ENCODE data around the gene DNAH17. TPM values are rescaled to one million over a fixed set of nuclear protein-coding genes. Genes with fewer than 3 reads are reported as not detected.

DNAH17 gene
- total and polyA plus RNA-seq, 2 of the 13 experiments (the other 11 are each of a cell fraction or from before 2014, with no cell fraction given), result 0.86 to 1.6 TPM

DNA sequence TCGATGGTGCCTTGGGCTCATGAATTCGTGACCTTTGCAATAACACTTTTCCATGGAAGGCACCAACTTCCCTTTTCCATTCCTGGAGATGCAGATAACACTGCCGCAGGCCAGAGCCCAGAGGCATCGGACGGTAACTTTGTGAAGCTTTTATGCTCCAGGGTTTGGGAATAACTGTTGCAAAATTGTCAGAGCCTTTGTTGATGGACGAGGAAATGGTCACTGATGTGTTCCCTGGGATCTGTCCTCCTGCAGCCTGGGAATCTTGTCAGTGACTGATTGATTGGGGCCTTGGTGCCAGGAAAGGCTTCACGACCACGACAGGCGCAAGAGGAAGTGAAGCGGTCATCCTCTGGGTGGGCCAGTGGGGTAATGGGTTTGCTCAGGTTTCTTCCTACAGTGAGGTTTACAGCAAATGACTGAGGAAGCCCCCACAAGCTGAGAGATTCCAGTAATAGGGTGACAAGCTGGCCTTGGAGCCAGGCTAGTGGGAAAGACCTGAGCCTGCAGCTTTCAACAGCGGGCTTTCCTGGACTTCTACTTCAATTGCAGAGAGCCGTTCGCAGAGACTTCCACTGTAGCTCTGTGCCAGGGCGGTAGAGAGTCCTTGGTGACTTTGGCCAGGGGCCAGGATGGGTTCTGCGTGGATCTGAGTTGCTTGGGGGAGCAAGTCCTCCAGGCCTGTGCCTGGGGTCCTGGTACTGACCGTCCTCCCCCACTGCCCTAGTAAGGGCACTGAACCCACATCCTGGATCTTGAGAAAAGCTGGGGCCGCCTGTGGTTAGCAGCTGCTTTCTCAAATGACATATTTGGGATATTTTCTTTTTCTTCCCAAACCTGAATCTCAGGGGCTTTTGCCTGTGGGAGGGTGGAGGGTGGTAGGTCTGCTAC is 161.1 kb downstream of the DNAH17 start:
- Histone ChIP-seq H3K4me1 (ENCODE audit: insufficient read depth, low read length) (peaks cover 14% of the 10 kb centered on the region), H2AFZ (ENCODE audit: low read length) (no peak overlapping the region), H3K36me3 (replicated peaks in 1 of 2; ENCODE audit: control insufficient read depth in 1 of 2, insufficient read depth in 2 of 2, low read length in 2 of 2) (peaks cover 20 to 45% of the 10 kb centered on the region in 2 experiments), H3K9ac (ENCODE audit: insufficient read depth, low read depth, low read length) (no peak overlapping the region), H4K20me1 (ENCODE audit: insufficient read depth, low read length) (peaks cover 24% of the 10 kb centered on the region), H3K79me2 (ENCODE audit: insufficient read depth, low read length) (no peaks in the 10 kb centered on the region), H3K9me3 (ENCODE audit: low read length) (no peaks in the 10 kb centered on the region), H3K27me3 (ENCODE audit: control insufficient read depth in 1 of 2, insufficient read depth in 2 of 2, low read length in 2 of 2) (no peaks in the 10 kb centered on the region), H3K4me2 (ENCODE audit: low read depth, low read length) (no peak overlapping the region), H3K4me3 (replicated peaks in 1 of 3; ENCODE audit: insufficient read depth in 1 of 3, low read depth in 2 of 3, low read length in 3 of 3) (no peak overlapping the region), H3K27ac (ENCODE audit: extremely low read length, insufficient read depth, low read length) (no peak overlapping the region)
- ChIA-PET POLR2A (interaction anchor here (0.9 kb wide), 1 partner anchor 43 kb away, joined by 4 read pairs; no protein-coding TSS in a partner anchor), CTCF (ENCODE audit: low intra/inter-chr PET ratio, low total read pairs) (no interaction called here)
- no TSS peak for BruUV-seq (replicated peaks)
- 95% methylated on average over 17 of the region's 17 CpGs for WGBS (ENCODE audit: low lambda C conversion rate)
- ATAC-seq (no peak), FAIRE-seq (no peak), DNase-seq (ENCODE audit: low spot score) (no peak)
- intact Hi-C loops (cut with micrococcal nuclease; ENCODE audit: unreplicated experiment) (no loop called here), in situ Hi-C loops (cut with HindIII; ENCODE audit: extremely low pct_ligation_motif_present, low pct_unique_long_range_greater_than_20kb) (no loop called here)
- TF ChIP-seq ZNF432 (CRISPR knock-in tag; IDR thresholded peaks at IDR 0.05; ENCODE audit: borderline replicate concordance) (no peak), ZMYM4 (CRISPR knock-in tag; IDR thresholded peaks at IDR 0.05) (no peak), ZFY (CRISPR knock-in tag; IDR thresholded peaks at IDR 0.05) (no peak), BRCA1 (CRISPR knock-in tag; IDR thresholded peaks at IDR 0.05) (no peak), ZNF713 (CRISPR knock-in tag; IDR thresholded peaks at IDR 0.05) (no peak), KLF11 (CRISPR knock-in tag; IDR thresholded peaks at IDR 0.05) (no peak), PHF20 (CRISPR knock-in tag; IDR thresholded peaks at IDR 0.05) (no peak), TAF15 (IDR thresholded peaks at IDR 0.05; ENCODE audit: low read depth, low read length, poor library complexity, severe bottlenecking) (no peak), ZBTB7A (CRISPR knock-in tag; IDR thresholded peaks at IDR 0.05) (no peak)
- TF ChIP-seq, protein P1, sequence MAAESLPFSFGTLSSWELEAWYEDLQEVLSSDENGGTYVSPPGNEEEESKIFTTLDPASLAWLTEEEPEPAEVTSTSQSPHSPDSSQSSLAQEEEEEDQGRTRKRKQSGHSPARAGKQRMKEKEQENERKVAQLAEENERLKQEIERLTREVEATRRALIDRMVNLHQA (CRISPR knock-in tag; IDR thresholded peaks at IDR 0.05), result no peak

Measured in HepG2 (cell line).